SKM-1 (cell line): ENCODE data around the gene TBCEL.
"Not testable (repeated sequence)": the region's sequence is repeated elsewhere in the genome, so short reads cannot be mapped to it uniquely, and the experiment has no call there.

Experiments
- DNase-seq: peaks from one replicate; lab custom pipeline; 2025; ENCODE audit not compliant: unreplicated experiment; lab: John Stamatoyannopoulos, UW

Gene TBCEL

GRCh38 chr11:121029153-121029552 lies 5.3 kb downstream of the TBCEL start:
- DNase-seq: no peak

DNA sequence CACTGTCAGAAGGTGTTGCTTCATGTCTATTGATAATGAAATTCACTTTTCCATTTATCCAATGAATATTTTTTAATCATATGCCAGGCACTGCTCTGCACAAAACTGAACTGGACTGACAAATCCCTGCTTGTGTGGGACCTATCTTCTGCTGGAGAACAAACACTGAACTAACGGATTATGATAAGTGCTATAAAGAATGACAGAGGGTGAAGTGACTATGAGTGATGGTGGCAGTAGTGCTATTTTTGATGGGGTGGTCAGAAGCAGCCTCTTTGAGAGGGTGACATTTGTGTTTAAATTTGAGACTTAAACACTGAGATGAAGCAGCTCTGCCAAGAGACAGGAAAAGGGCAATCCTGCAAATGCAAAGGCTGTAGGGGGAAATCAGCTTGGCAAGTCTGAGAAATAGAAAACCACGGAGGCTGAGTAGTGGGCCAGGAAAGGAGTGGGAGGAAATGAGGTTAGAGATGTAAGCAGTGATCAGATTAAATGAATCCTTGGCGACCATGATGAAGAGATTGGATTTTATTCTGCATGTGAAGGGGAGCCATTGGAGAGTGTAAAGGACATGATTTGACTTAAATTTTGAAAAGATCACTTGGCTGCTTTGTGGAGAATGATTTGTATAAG lies 6.0 kb downstream of the TBCEL start:
- no peak for DNase-seq

GRCh38 chr11:121031167-121031566 lies 7.3 kb downstream of the TBCEL start:
- DNase-seq: no peak

DNA sequence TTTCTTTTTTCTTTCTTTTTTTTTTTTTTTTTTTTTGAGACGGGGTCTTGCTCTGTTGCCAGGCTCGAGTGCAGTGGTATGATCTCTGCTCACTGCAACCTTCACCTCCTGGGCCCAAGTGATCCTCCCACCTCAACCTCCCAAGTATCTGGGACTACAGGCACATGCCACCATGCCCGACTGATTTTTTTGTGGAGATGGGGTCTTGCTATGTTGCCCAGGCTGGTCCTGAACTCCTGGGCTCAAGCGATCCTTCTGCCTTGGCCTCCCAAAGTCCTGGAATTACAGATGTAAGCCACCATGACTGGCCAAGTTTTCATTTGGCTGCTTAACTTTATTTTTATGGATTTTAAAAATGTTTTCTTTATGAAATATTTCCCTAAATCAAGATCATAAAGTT lies 7.7 kb downstream of the TBCEL start:
- not testable (repeated sequence) for DNase-seq

DNA sequence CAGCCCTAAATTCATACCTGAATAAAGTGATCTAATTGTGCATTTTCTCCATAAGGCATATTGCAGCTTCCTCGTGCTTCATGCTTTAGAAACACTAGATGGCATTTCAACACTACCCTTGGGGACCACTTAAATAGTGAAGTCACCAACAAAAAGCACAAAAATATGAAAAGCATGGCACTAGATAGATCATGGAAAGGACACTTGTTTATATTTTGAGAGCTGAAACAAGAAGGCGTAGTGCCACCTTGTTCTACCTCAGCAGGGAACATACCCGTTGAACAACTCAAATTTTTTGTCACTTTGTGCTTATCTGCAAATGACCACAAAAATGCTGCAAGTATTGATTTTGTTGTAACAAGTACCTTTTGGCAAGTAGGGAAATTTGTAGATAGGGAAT lies 8.6 kb downstream of the TBCEL start:
- no peak for DNase-seq

GRCh38 chr11:121033635-121034034 lies 9.7 kb downstream of the TBCEL start:
- no peak for DNase-seq

GRCh38 chr11:121035169-121035755 lies 11.4 kb downstream of the TBCEL start:
- no peak for DNase-seq

DNA sequence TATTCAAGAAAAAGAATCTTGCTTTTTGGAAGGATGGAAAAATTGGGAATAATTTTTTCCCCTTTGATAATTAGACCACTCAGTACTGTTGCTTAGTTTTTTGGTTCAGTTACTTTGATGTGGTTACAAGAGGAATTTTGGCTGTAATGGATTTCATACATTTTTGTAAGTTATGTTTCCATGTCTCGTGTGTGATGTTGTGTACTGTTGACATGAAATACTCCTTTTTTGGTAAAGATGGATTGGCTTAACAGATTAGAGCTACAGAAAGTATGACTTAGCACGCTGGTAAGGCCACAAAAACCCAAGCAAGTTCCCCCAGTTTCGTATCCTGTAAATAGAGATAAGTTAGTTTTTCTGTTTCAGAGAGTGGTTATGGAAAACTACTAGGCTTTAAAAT lies 11.9 kb downstream of the TBCEL start:
- no peak for DNase-seq

DNA sequence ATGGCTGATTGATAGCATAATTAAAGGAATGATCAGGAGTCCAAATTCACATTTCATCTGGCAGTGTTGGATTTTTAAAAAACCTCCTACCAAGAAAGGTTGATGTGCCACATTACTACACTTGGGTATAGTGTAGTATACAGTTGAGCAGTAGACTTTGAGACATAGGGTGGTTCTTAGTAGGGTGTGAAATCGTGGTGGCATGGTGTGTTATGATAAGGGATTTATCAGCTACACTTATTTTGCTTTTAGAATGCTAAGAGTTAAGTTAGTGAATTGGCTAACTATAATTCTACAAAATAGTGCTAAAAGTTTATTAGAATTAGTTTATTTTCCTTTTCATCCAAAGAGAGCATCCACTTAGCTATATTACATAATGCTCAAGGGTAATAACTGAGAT lies 13.1 kb downstream of the TBCEL start:
- DNase-seq: no peak

DNA sequence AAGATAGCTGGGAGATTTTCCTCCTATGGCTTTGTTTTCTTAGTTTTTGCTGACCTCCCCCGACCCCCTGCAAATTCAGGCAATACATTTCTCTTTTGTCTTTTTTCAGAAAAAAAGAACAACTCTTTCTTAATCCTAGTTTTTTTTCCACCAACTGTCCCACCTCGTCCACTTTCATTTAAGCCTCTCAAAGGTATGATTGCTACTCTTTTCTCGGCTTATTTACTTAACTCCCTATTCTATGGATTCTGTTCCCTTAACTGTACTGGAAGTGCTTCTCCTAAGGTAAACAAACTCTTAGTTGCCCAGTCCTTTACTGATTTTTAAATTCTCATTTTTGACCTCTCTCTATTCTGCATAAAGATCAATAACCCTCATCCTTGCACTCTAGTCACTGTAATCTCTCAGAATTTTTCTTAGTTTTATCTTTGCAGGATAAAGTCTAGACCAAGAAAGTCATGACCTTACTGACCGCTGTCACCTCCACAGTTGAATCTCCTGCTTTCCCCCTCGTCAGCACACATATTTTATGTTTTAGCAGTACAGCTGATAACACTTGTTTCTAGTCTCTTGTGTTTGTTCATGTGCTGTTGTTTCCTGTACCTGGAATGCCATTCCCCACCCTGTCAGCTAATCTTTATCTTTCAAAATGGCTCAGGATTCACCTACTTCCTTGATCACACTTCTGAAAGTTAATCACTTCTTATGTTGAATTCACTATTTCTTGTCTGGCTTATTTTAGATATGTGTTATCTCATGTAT lies 14.9 kb downstream of the TBCEL start:
- no peak for DNase-seq

- no peak for DNase-seq
Measured at GRCh38 chr11:121039971-121040613, 16.2 kb downstream of the TBCEL start.

DNA sequence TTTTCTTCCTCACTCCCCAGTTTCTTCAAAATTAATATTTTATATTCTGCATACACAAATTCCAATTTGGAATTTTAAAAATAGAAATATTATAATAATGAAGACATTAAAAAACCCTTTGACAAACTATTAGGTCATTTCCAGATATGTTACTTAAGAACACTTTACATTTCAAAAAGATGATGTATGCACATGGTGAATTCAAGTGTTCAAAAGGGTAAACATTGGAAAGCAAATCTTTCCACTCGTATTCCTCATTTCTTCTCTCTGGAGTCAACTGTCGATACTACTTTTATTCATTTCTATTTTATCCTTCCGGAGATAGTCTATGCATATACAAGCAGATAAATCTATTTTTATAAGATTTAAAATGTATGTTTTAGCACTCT lies 16.7 kb downstream of the TBCEL start:
- DNase-seq: no peak

DNA sequence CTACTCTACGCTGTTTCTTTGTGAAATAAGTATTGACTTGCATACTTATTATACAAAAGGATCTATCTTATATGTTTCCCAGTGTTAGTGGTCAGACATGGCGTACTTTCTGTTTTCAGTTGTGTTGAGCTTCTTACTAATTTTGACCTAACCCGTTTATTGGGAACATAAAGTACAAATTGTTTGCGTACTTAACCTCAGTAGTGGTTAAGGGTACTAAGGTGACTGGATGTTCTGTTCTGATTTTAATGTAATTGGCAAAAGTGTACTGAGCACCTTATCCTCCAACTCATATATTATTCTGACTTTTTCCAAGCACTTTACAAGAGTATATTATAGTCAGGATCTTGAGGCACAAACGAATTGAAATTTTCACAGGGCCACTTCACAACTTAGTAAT lies 17.2 kb downstream of the TBCEL start:
- DNase-seq: no peak

DNA sequence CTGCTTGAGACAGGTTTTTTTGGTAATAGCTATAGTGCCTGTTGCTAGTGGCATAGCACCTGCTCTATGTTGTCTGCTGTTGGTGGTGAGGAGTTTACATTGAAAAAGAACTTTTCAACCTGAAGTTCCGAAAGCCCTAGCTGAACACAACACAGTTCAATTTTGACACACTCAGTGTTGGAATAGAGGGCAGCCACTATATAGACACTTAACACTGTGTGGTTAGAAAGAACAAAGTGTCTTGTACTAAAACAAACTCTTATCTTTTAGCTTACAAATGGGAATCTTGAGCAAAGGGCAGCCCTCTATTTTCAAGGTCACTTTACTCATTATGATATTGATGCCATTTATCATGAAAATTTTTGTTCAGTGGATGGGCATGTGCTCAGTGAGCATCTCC lies 18.4 kb downstream of the TBCEL start:
- DNase-seq: no peak

- DNase-seq: no peak
Measured at GRCh38 chr11:121047926-121048325, 24.0 kb downstream of the TBCEL start.

DNA sequence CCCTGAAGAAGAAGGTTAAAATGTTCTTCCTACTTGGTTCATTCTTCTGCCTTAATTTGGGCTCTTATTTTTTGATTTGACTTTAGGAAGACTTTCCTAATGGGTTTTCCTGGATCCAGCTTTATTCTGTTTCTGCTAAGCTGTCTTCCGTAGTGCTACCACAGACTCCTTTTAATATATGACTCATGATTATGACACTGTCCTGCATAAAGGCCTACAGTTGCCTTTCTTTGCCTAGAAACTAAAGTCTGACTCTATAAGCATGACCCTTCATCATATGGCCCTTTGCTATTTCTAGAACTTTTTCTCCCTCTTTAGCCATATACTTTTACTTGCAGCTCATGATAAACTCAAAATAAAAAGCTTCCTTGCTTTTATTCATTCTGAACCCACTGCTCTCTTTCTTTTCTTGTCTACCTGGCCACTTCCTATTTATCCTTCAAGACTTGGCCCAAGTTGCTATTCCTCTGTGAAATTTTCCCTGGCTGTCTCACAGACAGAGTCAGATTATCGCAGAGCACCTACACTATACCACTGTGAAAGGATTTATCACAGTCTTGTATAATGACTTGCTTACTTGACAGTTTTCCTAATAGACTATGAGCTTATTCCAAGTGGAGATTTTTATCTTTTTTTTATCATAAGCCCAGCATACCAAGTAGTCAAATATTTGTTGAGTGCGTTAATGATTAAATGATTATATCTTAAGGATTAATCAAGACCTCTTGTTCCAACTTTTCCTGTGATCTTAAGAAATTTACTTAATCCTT lies 24.7 kb downstream of the TBCEL start:
- DNase-seq: no peak

DNA sequence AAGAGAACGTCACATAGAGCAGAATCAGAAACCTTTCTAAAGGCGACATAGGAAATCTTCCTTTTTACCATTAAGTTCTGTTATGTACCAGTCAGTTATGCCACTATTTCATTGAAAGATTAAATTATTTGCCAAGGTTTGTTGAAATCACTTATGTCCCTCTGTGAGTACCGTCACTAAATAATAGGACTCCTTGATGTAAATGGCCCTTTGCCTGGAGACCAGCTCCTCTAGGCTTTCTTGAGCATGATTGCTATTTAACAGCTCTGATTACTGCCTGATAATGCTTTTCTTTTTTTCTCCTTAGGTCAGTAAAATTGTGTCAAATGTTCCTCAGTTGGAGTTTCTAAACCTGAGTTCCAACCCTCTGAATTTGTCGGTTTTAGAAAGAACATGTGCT lies 29.3 kb downstream of the TBCEL start:
- DNase-seq: no peak

DNA sequence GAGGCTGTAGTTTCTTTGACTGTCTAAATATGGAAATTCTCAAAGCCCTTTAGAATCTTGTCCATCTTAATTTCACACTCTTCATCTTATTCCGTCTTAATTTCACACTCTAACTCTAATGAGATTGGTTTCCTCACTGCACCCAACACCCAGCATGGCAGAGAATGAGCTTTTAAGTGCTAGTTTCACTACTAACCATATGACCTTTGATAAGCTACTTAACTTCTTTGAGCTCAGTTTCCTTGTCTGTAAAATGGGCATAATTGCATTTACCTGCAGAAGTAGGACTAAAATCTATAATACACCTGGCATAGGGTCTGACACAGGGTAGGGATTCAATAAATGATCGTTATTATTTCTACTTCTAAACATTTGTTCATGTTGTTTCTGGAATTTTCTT lies 30.4 kb downstream of the TBCEL start:
- DNase-seq: no peak

DNA sequence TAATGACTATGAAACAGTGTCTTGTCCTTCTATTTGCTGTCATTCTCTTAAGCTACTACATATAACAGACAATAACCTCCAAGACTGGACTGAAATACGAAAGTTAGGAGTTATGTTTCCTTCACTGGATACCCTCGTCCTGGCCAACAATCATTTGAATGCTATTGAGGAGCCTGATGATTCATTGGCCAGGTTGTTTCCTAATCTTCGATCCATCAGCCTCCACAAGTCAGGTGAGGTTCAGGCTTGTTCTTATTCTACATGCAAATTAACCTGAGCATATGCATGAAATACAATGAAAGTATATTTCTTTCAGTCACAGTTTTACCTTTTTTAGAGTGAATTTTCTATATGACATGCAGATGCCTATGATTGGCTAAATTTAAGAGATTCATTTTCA lies 31.2 kb downstream of the TBCEL start:
- DNase-seq: no peak

DNA sequence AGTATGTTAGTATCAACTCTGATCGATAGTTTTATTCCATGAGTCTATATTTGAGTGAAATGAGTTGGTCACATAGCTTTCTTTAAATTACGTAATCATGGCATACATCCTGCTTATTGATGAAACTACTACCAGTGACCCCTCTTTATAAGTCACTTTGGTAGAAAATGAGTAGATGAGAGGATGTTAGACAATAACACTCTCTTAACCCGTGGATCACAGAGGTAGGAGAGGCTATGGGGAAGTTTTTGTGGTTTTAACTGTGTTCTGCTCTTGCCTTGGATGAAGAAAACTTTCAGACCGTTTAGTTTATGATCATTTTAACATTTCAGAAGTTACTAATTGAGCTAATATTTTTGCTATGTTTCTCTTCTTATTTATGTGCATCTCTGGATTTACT lies 34.0 kb downstream of the TBCEL start:
- no peak for DNase-seq

DNA sequence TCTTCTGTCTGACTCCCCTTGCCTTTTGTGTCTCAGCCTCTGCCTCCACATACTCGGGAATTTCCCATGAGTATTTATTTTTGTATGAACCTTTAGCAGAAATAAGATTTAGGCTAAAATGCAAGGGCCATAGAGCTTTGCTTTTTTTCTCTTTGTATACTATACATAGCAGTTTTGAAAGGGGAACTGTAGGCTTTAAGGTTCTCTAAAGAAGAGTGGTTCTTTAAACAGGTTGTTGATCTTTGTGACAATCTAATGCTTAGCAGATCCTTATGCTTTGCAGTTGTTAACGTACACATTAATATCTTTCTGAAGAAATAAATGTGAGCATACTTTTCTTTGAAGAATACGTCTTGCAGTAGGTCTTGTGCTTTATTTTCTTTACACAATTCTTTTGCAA lies 35.0 kb downstream of the TBCEL start:
- no peak for DNase-seq
